CD4-positive, alpha-beta T cell treated with Interleukin-17A for 1 hour (primary cell): Measurements from ENCODE around the gene TSPAN12.
A peak's percentile ranks its signal among the peaks of the same experiment; 100 is the strongest.
"Not testable (repeated sequence)": the region's sequence is repeated elsewhere in the genome, so short reads cannot be mapped to it uniquely, and the experiment has no call there.

Experiments
- DNase-seq: peaks from one replicate; pipeline ENCODE4 v3.0.0-alpha.2; 2020

The TSPAN12 gene

GRCh38 chr7:120802751-120803150, 55.2 kb downstream of the TSPAN12 start:
- no peak for DNase-seq

GRCh38 chr7:120799813-120800475, 58.0 kb downstream of the TSPAN12 start:
- DNase-seq: no peak

- no peak for DNase-seq
These were observed 58.8 kb downstream of the TSPAN12 start for GRCh38 chr7:120799147-120799546.

- DNase-seq: no peak
These were observed 60.8 kb downstream of the TSPAN12 start for GRCh38 chr7:120797026-120797645.

- no peak for DNase-seq
These were observed 63.7 kb downstream of the TSPAN12 start for GRCh38 chr7:120794106-120794729.

GRCh38 chr7:120793213-120793936, 64.6 kb downstream of the TSPAN12 start:
- DNase-seq: no peak

- DNase-seq: no peak
These were observed 65.1 kb downstream of the TSPAN12 start for GRCh38 chr7:120792861-120793130.

- DNase-seq: peak; percentile 45
These were observed 65.7 kb downstream of the TSPAN12 start for GRCh38 chr7:120792091-120792860.

- DNase-seq: no peak
These were observed 72.8 kb downstream of the TSPAN12 start for GRCh38 chr7:120785095-120785494.

GRCh38 chr7:120783721-120784120, 74.2 kb downstream of the TSPAN12 start:
- DNase-seq: no peak

GRCh38 chr7:120783273-120783672, 74.7 kb downstream of the TSPAN12 start:
- no peak for DNase-seq

- DNase-seq: not testable (repeated sequence)
These were observed 76.0 kb downstream of the TSPAN12 start for GRCh38 chr7:120781924-120782323.

- DNase-seq: no peak
These were observed 77.0 kb downstream of the TSPAN12 start for GRCh38 chr7:120780938-120781337.

- DNase-seq: not testable (repeated sequence)
These were observed 77.5 kb downstream of the TSPAN12 start for GRCh38 chr7:120780451-120780850.

- not testable (repeated sequence) for DNase-seq
These were observed 78.9 kb downstream of the TSPAN12 start for GRCh38 chr7:120779078-120779477.

GRCh38 chr7:120775755-120776154, 82.2 kb downstream of the TSPAN12 start:
- DNase-seq: no peak

GRCh38 chr7:120774481-120774880, 83.5 kb downstream of the TSPAN12 start:
- no peak for DNase-seq

GRCh38 chr7:120770206-120770605, 87.7 kb downstream of the TSPAN12 start:
- DNase-seq: no peak

- no peak for DNase-seq
These were observed 97.1 kb downstream of the TSPAN12 start for GRCh38 chr7:120760851-120761250.

GRCh38 chr7:120760050-120760449, 97.9 kb downstream of the TSPAN12 start:
- DNase-seq: no peak

- DNase-seq: no peak
These were observed 114.8 kb downstream of the TSPAN12 start for GRCh38 chr7:120743128-120743527.

GRCh38 chr7:120742372-120742771, 115.6 kb downstream of the TSPAN12 start:
- no peak for DNase-seq
